Dedifferentiated amniotic fluid mesenchymal stem cell (primary cell): ENCODE results near the gene RUFY1.
A peak's percentile ranks its signal among the peaks of the same experiment; 100 is the strongest.
"Not testable (repeated sequence)": the region's sequence is repeated elsewhere in the genome, so short reads cannot be mapped to it uniquely, and the experiment has no call there.

Source experiments
- DNase-seq: peaks from one replicate; pipeline ENCODE4 v3.0.0-alpha.2; 2016; ENCODE audit errors: extremely low spot score

RUFY1 gene

DNA sequence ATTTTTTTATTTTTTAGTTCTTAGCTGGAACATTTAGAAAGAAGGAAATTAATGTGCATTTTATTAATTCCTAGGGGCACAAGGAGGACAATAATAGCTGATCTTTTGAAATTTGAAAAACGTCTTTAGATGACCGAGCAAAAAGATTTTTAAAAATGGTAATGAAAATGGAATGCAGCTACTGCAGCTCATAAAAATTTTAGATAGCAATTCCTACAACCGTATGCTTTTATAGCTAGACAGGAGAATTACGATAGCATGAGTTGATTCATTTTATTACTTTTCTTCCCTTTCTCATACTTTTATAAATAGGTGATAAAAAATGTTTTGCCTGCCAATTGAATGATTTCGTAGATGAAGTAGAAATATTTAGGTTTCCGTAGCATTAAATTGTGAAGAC lies 13.7 kb upstream of the RUFY1 start:
- DNase-seq: no peak

- no peak for DNase-seq
Observed at GRCh38 chr5:179542170-179542569, 8.2 kb upstream of the RUFY1 start.

DNA sequence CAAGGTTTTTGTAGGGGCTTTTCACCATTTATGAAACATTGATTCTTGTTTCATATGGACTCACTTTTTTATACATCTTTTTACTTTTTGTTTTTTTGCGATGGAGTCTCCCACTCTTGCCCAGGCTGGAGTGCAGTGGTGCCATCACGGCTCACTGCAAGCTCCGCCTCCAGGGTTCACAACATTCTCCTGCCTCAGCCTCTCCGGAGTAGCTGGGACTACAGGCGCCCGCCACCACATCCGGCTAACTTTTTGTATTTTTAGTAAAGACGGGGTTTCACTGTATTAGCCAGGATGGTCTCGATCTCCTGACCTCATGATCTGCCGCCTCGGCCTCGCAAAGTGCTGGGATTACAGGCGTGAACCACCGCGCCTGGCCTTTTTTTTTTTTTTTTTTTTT lies 7.1 kb upstream of the RUFY1 start:
- DNase-seq: not testable (repeated sequence)

DNA sequence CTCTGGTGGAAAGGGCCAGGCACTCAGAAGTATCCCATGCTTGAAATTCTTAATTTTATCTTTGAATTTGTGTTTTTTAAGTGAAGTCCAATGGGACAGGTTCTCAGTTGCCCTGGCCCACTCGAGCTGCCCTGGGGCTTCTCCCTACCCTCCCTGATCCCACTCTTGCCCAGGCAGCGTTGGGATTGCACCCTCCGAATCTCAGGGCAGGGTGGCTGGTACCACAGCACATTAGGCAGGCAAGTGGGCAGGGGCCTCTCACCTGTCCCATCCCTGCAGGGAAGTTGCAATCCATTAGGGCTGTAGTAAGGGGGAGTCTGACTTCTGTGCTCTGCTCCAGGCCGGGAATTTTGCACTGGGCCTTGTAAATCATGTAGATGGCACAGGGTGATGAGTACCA lies 2.7 kb downstream of the RUFY1 start:
- DNase-seq: no peak

DNA sequence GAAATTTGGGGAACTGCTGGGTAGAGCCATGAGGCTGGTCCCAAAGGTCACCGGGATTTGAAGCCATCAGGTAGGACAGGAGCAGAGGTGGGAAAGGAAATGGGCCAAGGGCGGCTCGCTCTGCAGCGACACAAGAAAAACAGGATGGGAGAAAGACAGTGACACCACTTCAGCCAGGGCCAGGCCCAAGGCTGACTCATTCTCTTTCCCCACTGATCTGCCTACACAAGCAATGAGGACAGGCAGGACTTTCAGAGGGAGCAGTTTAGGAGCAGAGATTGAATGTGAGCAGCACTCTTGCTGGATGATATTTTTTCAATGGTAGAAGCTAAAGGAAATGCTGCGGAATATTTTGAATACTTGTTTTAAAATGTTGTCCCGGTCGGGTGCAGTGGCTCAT lies 3.5 kb downstream of the RUFY1 start:
- peak; percentile 20 for DNase-seq

- DNase-seq: no peak
Observed at GRCh38 chr5:179554981-179555380, 4.6 kb downstream of the RUFY1 start.

DNA sequence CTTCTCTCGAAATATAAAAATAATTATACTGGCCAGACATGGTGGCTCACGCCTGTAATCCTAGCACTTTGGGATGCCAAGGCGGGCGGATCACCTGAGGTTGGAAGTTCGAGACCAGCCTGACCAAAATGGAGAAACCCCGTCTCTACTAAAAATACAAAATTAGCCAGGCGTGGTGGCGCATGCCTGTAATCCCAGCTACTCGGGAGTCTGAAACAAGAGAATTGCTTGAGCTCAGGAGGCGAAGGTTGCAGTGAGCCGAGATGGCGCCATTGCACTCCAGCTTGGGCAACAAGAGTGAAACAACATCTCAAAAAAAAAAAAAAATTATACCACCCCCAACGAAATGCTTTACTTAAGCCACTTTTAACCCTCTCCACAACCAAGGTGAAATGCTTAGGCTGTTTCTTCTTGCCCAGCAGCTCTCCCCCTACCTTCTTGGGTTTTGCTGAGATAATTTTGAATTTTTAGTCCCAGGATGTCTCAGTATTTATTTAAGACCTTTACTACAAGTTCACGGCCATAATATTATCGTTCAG lies 8.0 kb downstream of the RUFY1 start:
- not testable (repeated sequence) for DNase-seq

DNA sequence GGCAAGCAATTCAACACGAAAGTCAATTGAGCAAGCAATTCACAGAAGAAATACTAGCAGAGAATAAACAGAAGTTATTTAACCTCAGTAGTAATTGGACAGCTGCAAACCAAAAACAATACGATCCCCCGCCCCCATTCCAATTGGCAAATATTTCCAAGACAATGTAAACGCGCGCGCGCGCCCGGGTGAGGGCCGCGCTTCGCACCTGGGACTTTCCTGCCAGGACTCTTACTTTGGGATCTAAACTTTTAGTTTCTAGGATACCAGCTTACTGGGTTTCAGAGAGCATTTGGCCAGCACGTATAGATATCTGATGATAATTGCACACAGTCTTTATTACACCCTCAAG lies 8.6 kb downstream of the RUFY1 start:
- DNase-seq: no peak

- DNase-seq: peak; percentile 98
Observed at GRCh38 chr5:179559284-179560252, 9.2 kb downstream of the RUFY1 start.

GRCh38 chr5:179564526-179564925 lies 14.2 kb downstream of the RUFY1 start:
- DNase-seq: no peak

DNA sequence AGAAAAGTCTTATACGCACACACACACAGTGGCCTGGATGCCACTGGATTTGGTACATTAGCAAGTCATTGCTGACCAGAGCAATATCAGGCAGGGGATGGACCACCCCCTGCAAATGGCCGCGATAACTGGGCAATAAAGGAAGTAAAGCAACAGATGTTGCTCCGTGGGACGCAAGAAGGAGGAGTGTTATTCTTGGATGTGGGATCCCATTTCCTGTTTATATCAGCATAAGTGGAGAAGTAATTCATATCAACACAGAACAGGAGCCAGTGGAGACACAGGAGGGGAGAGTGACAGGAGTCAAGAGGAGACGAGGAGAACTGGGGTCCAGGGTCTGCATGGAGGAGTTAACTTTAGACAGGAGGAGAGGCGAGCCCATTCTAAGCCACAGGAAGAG lies 18.4 kb downstream of the RUFY1 start:
- DNase-seq: no peak

- no peak for DNase-seq
Observed at GRCh38 chr5:179572386-179572785, 22.0 kb downstream of the RUFY1 start.

- no peak for DNase-seq
Observed at GRCh38 chr5:179577286-179577960, 27.1 kb downstream of the RUFY1 start.

GRCh38 chr5:179585941-179586401 lies 35.6 kb downstream of the RUFY1 start:
- DNase-seq: no peak

DNA sequence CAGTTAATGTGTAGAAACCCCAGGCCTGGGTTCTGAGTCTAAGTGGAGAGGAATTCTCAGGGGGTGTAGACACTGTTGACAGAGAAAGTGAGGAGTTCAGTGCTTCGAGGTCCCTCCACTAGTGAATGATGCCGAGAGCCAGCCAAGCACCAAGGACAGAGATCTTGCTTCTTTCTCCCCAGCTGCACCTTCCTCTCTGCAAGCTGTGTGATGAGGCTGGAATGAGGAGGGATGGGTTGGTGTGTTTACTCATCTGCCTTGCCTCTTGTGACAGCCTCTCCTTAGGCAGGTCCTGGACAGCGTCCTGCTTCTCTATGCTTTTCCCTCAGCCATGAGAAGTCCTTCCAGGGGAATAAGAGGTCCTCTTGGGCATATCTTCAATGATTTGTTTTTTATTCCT lies 37.8 kb downstream of the RUFY1 start:
- no peak for DNase-seq

GRCh38 chr5:179595916-179596315 lies 45.6 kb downstream of the RUFY1 start:
- no peak for DNase-seq

DNA sequence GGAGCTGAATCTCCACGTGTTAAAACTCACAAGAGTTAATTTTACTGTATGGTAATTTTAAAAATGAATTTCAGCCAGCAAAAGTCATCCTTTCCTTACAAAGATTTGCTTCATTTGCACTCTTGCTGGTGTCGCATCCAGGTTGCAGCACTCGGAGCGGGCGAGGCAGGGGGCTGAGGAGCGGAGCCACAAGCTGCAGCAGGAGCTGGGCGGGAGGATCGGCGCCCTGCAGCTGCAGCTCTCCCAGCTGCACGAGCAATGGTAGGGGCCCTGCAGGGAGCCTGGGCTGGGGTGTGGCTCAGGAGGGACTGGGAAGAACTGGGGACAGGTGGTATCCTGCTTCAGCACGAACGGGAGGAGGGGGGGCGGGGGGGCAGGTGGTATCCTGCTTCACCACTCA lies 46.1 kb downstream of the RUFY1 start:
- no peak for DNase-seq

GRCh38 chr5:179599100-179599499 lies 48.7 kb downstream of the RUFY1 start:
- no peak for DNase-seq

DNA sequence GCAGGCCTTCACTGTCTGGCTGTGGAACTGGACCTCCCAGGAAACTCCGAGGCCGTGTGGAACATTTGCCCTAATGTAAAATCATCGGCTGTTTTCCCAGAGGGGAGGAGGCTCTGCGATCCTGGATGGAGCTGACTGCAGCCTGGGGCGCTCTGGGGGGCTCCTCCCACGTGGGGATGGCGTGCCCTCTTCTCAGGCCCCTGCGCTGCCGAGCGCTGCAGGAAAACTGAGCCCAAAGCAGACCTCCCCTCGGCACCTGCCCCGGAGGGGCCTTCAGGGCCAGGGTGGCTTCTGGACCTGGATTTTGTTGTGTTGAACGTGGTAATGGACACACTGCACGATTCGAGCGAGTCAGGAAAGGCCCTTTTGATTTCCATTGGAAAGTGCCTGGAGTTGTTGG lies 49.2 kb downstream of the RUFY1 start:
- no peak for DNase-seq

- no peak for DNase-seq
Observed at GRCh38 chr5:179599973-179600372, 49.6 kb downstream of the RUFY1 start.

DNA sequence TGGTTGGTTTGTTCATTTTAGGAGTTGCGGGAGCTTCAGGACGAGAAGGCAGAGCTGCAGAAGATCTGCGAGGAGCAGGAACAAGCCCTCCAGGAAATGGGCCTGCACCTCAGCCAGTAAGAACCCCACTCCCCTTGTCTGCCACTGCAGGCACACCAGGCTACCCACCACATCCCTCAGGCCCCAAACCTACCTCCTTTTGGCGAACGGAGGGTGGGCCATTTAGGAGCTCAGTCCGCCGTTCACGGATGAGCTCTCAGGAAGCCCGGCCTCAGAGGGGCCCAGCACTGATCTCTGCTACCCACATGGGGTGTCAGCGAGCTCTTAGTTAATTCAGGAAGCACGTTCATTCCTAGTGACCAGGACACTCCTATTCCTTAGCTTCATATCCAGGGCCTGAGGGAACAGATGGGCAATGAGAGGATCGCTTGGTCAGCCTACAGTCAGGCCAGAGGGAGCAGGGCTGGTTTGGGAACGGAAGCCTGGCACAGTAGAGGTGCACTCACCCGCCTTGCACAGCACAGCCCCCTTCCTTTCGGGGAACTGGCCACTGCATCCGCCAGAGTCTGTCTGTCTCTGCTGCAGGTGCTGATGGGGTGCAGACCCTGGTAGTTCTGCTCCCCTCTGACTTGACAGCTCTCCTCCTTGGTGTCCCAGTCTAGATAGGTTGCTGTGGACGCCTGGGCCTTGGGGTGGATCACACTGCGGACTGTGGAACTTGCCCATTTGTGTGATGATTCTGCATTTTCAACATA lies 51.7 kb downstream of the RUFY1 start:
- no peak for DNase-seq

DNA sequence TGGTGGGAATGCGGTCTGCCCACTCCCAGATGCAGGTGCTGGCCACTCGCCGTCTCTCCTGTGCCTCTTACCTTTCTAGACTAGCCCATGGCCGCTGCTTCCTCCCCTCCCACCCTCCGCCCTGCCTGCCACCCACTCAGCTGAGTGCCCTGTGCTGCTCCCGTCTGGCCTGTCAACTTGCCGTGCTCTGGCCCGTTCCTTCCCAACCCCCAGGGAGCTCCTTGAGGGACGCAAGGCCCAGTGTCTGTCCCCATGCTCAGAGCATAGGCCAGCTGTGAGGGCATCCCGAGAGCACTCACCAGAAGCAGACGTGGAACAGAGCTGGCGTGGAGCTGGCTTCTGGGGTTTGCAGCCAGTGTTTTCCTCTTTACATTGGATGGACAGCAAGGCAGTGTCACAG lies 53.0 kb downstream of the RUFY1 start:
- no peak for DNase-seq
